Measurements from ENCODE around the gene CTRL.
"Not testable (repeated sequence)": the region's sequence is repeated elsewhere in the genome, so short reads cannot be mapped to it uniquely, and the experiment has no call there.

CTRL gene

DNA sequence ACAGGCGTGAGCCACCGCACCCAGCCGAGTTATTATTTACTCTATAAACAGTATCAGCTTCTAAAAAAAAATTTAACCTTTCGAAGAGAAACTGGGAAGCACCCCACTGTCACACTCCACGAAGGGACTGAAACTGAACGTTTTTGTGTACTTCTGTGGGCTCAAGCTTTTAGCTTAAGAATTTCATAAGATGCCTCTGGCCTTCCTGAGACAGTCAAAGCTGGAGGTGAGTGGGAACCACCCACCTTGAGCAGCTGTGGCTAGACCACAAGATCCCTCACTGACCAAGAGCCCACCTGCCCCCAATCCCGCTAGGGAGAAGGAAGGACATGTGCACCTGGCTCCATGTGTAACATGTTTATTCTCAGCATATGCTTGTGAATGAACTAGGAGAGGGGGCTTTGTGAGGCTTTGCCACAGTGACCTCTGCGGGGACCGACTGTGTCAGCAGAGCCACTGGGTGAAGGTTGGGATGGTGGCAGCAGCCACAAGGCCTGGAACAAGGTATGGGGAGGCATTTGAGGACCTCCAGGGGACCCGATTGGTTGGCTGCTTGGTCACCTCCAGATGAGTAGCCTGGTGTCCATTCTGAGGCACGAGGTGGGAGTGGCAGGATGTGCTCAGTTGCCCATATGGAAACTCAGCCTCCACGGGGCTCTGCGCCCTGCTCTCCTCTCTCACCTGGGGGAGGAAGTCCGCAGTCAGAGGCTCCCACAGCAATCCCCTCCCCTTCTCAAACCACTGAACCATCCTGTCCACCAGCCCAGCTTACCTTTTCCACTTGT, 43.9 kb upstream of the CTRL start:
- no peak overlapping the region for H4K8ac ChIP-seq (ENCODE audit: low read depth, low read length)
- H3K23ac ChIP-seq (ENCODE audit: low read length): no peak overlapping the region
- no peak overlapping the region for H2BK15ac ChIP-seq (replicated peaks; ENCODE audit: low read depth)
- no peak overlapping the region for H2BK5ac ChIP-seq (ENCODE audit: low read length)
- no peak overlapping the region for H3K4me3 ChIP-seq (ENCODE audit: low read length)
- H2BK120ac ChIP-seq (ENCODE audit: low read depth, low read length): no peak overlapping the region
- no peak overlapping the region for H4K5ac ChIP-seq (ENCODE audit: low read length)
- H3K4ac ChIP-seq (ENCODE audit: low read depth, low read length): no peak overlapping the region
- H3K27ac ChIP-seq (ENCODE audit: low read depth, low read length): no peak overlapping the region
- no peak overlapping the region for H3K18ac ChIP-seq (ENCODE audit: low read length)
- WGBS (ENCODE audit: extremely low coverage, insufficient coverage, low lambda C conversion rate): no CpG with 5 or more reads among the region's 14 CpGs
- no peak overlapping the region for H2AK5ac ChIP-seq (ENCODE audit: low read length)
- no peak overlapping the region for H3K9ac ChIP-seq (ENCODE audit: low read length)
- no peaks in the 10 kb centered on the region for H3K36me3 ChIP-seq (ENCODE audit: control insufficient read depth, insufficient read depth, low read length)
- no peak overlapping the region for H3K56ac ChIP-seq (ENCODE audit: low read length)
- no peak overlapping the region for H3K4me2 ChIP-seq (ENCODE audit: low read length)
- H3K79me1 ChIP-seq (ENCODE audit: low read length): no peaks in the 10 kb centered on the region
- no peaks in the 10 kb centered on the region for H3K79me2 ChIP-seq (ENCODE audit: control insufficient read depth, insufficient read depth, low read length)
- no peaks in the 10 kb centered on the region for H3K4me1 ChIP-seq (ENCODE audit: control insufficient read depth, low read depth, low read length)
- H3K27me3 ChIP-seq (ENCODE audit: insufficient read depth, low read length, poor library complexity): no peaks in the 10 kb centered on the region
- no peak for DNase-seq

GRCh38 chr16:67972285-67972684, 40.6 kb upstream of the CTRL start:
- not testable (repeated sequence) for H3K23ac ChIP-seq (ENCODE audit: low read length); DNase-seq; H2BK5ac ChIP-seq (ENCODE audit: low read length); H3K27ac ChIP-seq (ENCODE audit: low read depth, low read length); H3K4me2 ChIP-seq (ENCODE audit: low read length); H3K36me3 ChIP-seq (ENCODE audit: control insufficient read depth, insufficient read depth, low read length); H3K4me1 ChIP-seq (ENCODE audit: control insufficient read depth, low read depth, low read length); H3K79me2 ChIP-seq (ENCODE audit: control insufficient read depth, insufficient read depth, low read length); H3K79me1 ChIP-seq (ENCODE audit: low read length); H3K4ac ChIP-seq (ENCODE audit: low read depth, low read length); H3K18ac ChIP-seq (ENCODE audit: low read length); H2BK15ac ChIP-seq (replicated peaks; ENCODE audit: low read depth); H3K27me3 ChIP-seq (ENCODE audit: insufficient read depth, low read length, poor library complexity); H3K9ac ChIP-seq (ENCODE audit: low read length); H4K5ac ChIP-seq (ENCODE audit: low read length); H2AK5ac ChIP-seq (ENCODE audit: low read length); H4K8ac ChIP-seq (ENCODE audit: low read depth, low read length); H3K4me3 ChIP-seq (ENCODE audit: low read length); H3K56ac ChIP-seq (ENCODE audit: low read length); H2BK120ac ChIP-seq (ENCODE audit: low read depth, low read length)
- no CpG with 5 or more reads among the region's 7 CpGs for WGBS (ENCODE audit: extremely low coverage, insufficient coverage, low lambda C conversion rate)

DNA sequence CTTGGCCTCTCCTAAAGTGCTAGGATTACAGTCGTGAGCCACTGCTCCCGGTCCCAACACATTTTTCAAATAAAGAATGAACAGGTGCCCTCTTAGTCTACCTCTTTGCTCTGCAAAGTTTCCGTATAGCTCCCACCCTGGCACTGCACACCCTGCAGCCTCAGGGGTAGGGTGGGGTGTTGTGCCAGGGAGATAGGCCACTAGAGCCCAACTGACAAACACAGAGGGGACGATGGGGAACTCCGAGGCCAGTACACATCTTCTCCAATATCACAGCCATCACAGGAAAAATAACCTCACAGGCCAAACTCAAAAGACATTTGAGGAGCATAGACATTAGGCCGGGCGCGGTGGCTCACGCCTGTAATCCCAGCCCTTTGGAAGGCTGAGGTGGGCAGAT, 39.4 kb upstream of the CTRL start:
- H3K4me3 ChIP-seq (ENCODE audit: low read length): no peak overlapping the region
- no peak overlapping the region for H2BK5ac ChIP-seq (ENCODE audit: low read length)
- no CpG with 5 or more reads among the region's 9 CpGs for WGBS (ENCODE audit: extremely low coverage, insufficient coverage, low lambda C conversion rate)
- no peak overlapping the region for H3K56ac ChIP-seq (ENCODE audit: low read length)
- H3K4ac ChIP-seq (ENCODE audit: low read depth, low read length): no peak overlapping the region
- H3K27me3 ChIP-seq (ENCODE audit: insufficient read depth, low read length, poor library complexity): no peaks in the 10 kb centered on the region
- peaks cover 15% of the 10 kb centered on the region for H3K79me1 ChIP-seq (ENCODE audit: low read length)
- no peak overlapping the region for H4K8ac ChIP-seq (ENCODE audit: low read depth, low read length)
- no peak overlapping the region for H2BK15ac ChIP-seq (replicated peaks; ENCODE audit: low read depth)
- peaks cover 15% of the 10 kb centered on the region for H3K79me2 ChIP-seq (ENCODE audit: control insufficient read depth, insufficient read depth, low read length)
- H2BK120ac ChIP-seq (ENCODE audit: low read depth, low read length): no peak overlapping the region
- H3K9ac ChIP-seq (ENCODE audit: low read length): no peak overlapping the region
- peaks cover 8% of the 10 kb centered on the region for H3K4me1 ChIP-seq (ENCODE audit: control insufficient read depth, low read depth, low read length)
- H4K5ac ChIP-seq (ENCODE audit: low read length): no peak overlapping the region
- no peak overlapping the region for H3K4me2 ChIP-seq (ENCODE audit: low read length)
- H3K23ac ChIP-seq (ENCODE audit: low read length): no peak overlapping the region
- H3K27ac ChIP-seq (ENCODE audit: low read depth, low read length): no peak overlapping the region
- no peak for DNase-seq
- H3K36me3 ChIP-seq (ENCODE audit: control insufficient read depth, insufficient read depth, low read length): no peaks in the 10 kb centered on the region
- no peak overlapping the region for H2AK5ac ChIP-seq (ENCODE audit: low read length)
- no peak overlapping the region for H3K18ac ChIP-seq (ENCODE audit: low read length)

- no peak overlapping the region for H2BK15ac ChIP-seq (replicated peaks; ENCODE audit: low read depth)
- H3K4me1 ChIP-seq (ENCODE audit: control insufficient read depth, low read depth, low read length): peaks cover 8% of the 10 kb centered on the region
- H3K18ac ChIP-seq (ENCODE audit: low read length): peak overlapping the region; percentile 82
- peak overlapping the region; percentile 5 for H3K4me2 ChIP-seq (ENCODE audit: low read length)
- peaks cover 22% of the 10 kb centered on the region for H3K79me1 ChIP-seq (ENCODE audit: low read length)
- H2BK5ac ChIP-seq (ENCODE audit: low read length): no peak overlapping the region
- H4K5ac ChIP-seq (ENCODE audit: low read length): no peak overlapping the region
- no peak overlapping the region for H2BK120ac ChIP-seq (ENCODE audit: low read depth, low read length)
- H3K4ac ChIP-seq (ENCODE audit: low read depth, low read length): peak overlapping the region; percentile 17
- no peaks in the 10 kb centered on the region for H3K27me3 ChIP-seq (ENCODE audit: insufficient read depth, low read length, poor library complexity)
- WGBS (ENCODE audit: extremely low coverage, insufficient coverage, low lambda C conversion rate): no CpG with 5 or more reads among the region's 40 CpGs
- peak; percentile 65 for DNase-seq
- H3K56ac ChIP-seq (ENCODE audit: low read length): peak overlapping the region; percentile 82
- H3K79me2 ChIP-seq (ENCODE audit: control insufficient read depth, insufficient read depth, low read length): peaks cover 18% of the 10 kb centered on the region
- H4K8ac ChIP-seq (ENCODE audit: low read depth, low read length): peak overlapping the region; percentile 87
- H3K4me3 ChIP-seq (ENCODE audit: low read length): no peak overlapping the region
- H3K36me3 ChIP-seq (ENCODE audit: control insufficient read depth, insufficient read depth, low read length): no peaks in the 10 kb centered on the region
- H3K27ac ChIP-seq (ENCODE audit: low read depth, low read length): peak overlapping the region; percentile 71
- no peak overlapping the region for H2AK5ac ChIP-seq (ENCODE audit: low read length)
- peak overlapping the region; percentile 64 for H3K9ac ChIP-seq (ENCODE audit: low read length)
- H3K23ac ChIP-seq (ENCODE audit: low read length): no peak overlapping the region
Measured at GRCh38 chr16:67969254-67970039, 37.8 kb upstream of the CTRL start.

DNA sequence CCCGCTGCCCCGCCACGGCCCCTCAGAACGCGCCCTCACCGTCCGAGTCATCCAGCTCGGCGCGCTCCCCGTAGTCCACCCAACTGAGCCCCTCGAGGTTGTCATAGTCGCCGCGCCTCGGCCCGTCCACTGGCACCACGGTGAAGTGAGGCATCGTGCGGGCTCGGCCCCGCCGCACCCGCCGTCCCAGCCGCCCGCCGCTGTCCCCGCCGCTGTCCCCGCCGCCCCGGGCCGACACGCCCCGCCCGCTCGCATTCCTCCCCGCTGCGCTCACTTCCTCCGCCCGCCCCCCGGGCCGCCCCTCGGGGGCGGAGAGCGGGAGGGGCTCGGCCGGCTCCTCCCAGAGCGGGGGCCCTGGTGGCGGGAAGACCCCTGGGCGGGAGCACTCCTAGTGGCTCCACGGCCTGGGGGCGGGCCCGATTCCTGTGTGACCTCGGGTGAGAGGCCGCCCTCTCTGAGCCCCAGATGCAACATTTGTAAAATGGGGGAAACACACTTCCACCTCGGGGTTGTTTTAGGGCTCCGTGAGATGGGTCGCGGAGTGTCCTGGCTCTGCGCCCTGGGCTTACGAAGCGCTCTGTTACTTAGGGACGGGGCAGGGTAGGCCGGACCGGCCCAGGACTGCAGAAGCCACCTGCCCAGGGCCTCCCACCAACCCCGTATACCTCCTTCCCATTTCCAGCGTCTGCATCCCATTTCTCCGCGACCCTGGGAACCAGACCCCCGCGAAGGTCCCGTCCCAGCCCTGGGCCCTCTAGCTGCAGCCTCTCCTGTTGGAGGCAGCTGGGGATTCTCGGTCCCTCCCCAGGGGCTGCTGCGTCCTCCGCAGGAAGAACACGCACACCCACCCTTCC, 37.0 kb upstream of the CTRL start, which contains the start of gene SLC12A4:
SLC12A4 (minus strand) TSS at position 238 of the 854 bp plus-strand sequence; CDS start at position 154, 84 bp downstream.
- peak within 1 kb of the TSS; percentile 95 for H3K18ac ChIP-seq (ENCODE audit: low read length)
- peak; percentile 93 for DNase-seq
- H4K5ac ChIP-seq (ENCODE audit: low read length): peak within 1 kb of the TSS; percentile 90
- H2AK5ac ChIP-seq (ENCODE audit: low read length): peak within 1 kb of the TSS; percentile 19
- peak within 1 kb of the TSS; percentile 88 for H3K4me3 ChIP-seq (ENCODE audit: low read length)
- peaks cover 24% of the 10 kb centered on the region for H3K79me1 ChIP-seq (ENCODE audit: low read length)
- peak within 1 kb of the TSS; percentile 94 for H3K23ac ChIP-seq (ENCODE audit: low read length)
- H2BK5ac ChIP-seq (ENCODE audit: low read length): no peak within 1 kb of the TSS
- no peak within 1 kb of the TSS for H2BK15ac ChIP-seq (replicated peaks; ENCODE audit: low read depth)
- H3K36me3 ChIP-seq (ENCODE audit: control insufficient read depth, insufficient read depth, low read length): no peaks in the 10 kb centered on the region
- H3K27me3 ChIP-seq (ENCODE audit: insufficient read depth, low read length, poor library complexity): no peaks in the 10 kb centered on the region
- no CpG with 5 or more reads among the region's 78 CpGs for WGBS (ENCODE audit: extremely low coverage, insufficient coverage, low lambda C conversion rate)
- peak within 1 kb of the TSS; percentile 30 for H2BK120ac ChIP-seq (ENCODE audit: low read depth, low read length)
- H3K27ac ChIP-seq (ENCODE audit: low read depth, low read length): peak within 1 kb of the TSS; percentile 76
- peak within 1 kb of the TSS; percentile 91 for H3K4me2 ChIP-seq (ENCODE audit: low read length)
- peak within 1 kb of the TSS; percentile 90 for H3K4ac ChIP-seq (ENCODE audit: low read depth, low read length)
- H3K9ac ChIP-seq (ENCODE audit: low read length): peak within 1 kb of the TSS; percentile 96
- H3K79me2 ChIP-seq (ENCODE audit: control insufficient read depth, insufficient read depth, low read length): peaks cover 18% of the 10 kb centered on the region
- peak within 1 kb of the TSS; percentile 100 for H3K56ac ChIP-seq (ENCODE audit: low read length)
- H4K8ac ChIP-seq (ENCODE audit: low read depth, low read length): no peak within 1 kb of the TSS
- H3K4me1 ChIP-seq (ENCODE audit: control insufficient read depth, low read depth, low read length): peaks cover 8% of the 10 kb centered on the region
